Activated naive CD4-positive, alpha-beta T cell treated with anti-CD3 and anti-CD28 coated beads, Interleukin-2, amount 50 U/mL, for 16 hours (primary cell): ENCODE results near the gene NDUFV3.
"Not testable (repeated sequence)": the region's sequence is repeated elsewhere in the genome, so short reads cannot be mapped to it uniquely, and the experiment has no call there.

Experiments used
- DNase-seq: peaks from one replicate; pipeline ENCODE4 v3.0.0-alpha.2; 2020

Gene NDUFV3

DNA sequence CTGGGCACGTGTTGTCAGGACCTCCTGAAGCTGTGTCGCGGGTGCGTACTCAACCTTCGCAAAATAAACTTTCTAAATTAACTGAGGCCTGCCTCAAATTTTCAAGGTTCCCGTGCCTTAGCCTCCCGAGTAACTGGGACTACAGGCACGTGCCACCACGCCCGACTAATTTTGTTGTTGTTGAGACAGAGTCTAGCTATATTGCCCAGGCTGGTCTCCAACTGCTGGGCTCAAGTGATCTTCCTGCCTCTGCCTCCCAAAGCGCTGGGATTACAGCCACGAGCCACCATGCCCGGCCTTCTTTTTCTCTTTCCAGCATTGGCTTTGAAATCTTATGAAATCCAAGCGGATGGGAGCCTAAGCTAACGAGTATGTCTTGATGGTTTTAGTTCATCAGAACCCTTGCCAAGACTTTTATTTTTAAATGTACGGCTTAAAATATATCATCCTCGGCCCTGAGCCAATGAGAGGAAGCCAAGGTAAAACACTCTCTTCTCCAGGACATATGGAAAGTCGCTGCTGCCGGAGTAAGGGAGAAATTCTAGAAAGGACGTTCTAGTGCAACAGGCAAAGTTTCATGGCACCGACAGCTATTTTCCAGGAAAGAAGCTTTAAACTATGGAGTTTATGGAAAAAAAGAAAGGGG, 45.0 kb downstream of the NDUFV3 start:
- no peak for DNase-seq

DNA sequence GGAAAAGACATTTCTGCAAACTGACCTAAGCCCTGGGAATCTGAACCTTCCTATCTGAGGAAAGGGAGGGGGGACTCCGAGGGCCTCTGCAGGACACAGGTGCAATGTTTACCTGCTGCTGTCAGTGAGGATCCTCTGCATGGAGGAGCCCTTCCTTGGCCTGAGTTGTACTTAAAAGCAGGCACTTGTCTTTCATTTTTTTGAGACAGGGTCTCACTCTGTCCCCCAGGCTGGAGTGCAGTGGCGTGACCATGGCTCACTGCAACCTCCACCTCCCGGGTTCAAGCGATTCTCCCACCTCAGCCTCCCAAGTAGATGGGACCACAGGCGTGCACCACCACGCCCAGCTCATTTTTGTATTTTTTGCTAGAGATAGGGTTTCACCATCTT, 45.5 kb downstream of the NDUFV3 start:
- DNase-seq = not testable (repeated sequence)

GRCh38 chr21:42939582-42940413, 46.7 kb downstream of the NDUFV3 start:
- DNase-seq = no peak

DNA sequence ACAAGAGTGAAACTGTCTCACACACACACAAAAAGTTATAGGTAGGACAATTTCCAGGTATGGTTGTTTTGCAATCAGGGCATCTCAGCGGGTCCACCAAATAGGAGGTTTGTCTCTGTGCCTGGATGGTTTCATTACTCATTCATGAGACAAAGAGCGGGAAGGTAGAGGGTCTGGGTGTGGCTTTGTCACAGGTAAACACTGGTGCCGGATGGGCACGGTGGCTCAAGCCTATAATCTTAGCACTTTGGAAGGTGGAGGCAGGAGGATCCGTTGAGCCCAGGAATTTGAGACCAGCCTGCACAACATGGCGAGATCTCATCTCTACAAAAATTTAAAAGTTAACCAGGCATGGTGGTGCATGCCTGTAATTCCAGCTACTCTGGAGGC, 48.6 kb downstream of the NDUFV3 start:
- no peak for DNase-seq

DNA sequence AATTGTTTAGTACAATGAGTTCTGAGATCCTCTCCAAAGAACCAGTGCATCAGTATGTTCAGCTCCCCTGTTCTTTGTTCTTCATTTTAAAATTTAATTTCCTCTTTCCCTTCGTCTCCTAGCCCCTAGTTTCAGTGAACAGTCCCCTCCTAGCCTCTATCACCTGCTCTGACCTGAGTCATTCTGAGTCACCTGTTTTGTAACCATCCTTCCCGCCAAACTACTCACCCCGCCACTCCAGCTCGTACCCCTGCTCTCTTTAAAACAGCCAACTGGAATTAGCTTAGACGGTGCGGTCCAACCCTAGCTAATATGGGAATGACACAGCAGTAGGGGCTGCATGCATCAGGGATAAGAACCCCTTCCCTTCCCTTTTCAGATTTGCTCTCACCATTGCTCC, 49.1 kb downstream of the NDUFV3 start:
- DNase-seq = no peak

DNA sequence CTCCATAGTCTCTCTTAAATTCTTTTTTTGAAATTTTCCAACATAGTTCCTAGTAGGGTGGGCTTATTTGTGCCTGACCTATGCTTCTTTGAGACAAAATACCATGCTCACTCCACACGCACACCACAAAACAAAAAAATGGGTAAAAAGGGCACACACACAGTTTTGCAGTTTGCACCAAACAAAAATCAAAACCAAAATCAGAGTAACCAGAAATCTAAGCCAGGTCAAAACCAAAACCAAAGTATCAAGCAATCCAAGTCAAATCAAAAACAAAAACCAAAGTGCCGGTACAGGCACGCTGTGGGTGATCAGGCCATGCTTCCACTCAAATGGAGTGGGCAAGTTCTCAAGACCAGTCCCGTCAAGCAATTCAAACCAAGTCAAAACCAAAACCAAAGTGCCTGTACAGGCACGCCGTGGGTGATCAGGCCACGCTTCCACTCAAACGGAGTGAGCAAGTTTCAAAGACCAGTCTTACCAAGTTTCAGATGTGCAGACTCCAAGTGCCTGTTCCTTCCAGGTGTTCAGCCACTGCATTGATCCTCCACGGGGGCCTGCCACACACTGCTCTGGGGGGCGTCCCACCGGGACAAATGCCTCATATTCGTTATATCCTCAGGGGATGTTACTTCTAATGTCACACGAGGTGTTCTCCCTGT, 56.1 kb downstream of the NDUFV3 start:
- DNase-seq = not testable (repeated sequence)

DNA sequence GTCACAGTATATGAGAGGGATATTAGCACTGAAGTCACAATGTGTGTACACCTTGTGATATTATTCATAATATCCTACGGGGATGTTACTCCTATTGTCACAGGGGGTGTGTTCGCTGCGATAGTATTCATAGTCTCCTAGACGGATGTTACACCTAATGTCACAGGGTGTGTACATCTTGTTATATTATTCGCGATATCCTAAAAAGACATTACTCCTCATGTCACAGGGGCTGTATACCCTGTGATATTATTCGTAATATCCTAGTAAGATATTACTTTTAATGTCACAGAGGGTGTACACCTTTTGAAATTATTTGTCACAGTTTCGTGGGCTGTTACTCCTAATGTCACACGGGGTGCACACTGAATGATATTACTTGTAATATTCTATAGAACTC, 58.1 kb downstream of the NDUFV3 start:
- DNase-seq = not testable (repeated sequence)

- no peak for DNase-seq
Measured at GRCh38 chr21:42956824-42957630, 63.9 kb downstream of the NDUFV3 start.

DNA sequence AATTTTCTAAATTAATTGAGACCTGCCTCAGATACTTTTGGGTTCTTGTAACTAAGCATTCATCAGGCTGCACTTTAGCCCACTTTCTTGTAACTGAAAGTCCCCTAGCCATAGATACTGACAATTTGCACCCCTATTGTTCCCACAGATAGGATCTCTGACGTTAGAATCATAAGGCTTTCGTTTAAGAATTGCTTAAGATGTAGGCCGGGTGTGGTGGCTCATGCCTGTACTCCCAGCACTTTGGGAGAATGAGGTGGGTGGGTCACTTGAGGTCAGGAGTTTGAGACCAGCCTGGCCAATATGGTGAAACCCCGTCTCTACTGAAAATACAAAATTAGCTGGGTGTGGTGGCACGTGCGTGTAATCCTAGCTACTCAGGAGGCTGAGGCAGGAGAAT, 65.0 kb downstream of the NDUFV3 start:
- DNase-seq = not testable (repeated sequence)

GRCh38 chr21:42959728-42960127, 66.6 kb downstream of the NDUFV3 start:
- no peak for DNase-seq

GRCh38 chr21:42962380-42963007, 69.4 kb downstream of the NDUFV3 start:
- no peak for DNase-seq
